Hematopoietic multipotent progenitor cell (in vitro differentiated cells): Measurements from ENCODE around the gene PLCG2. TPM values are rescaled to one million over a fixed set of nuclear protein-coding genes. Genes with fewer than 3 reads are reported as not detected.

Experiments used
- total RNA-seq: library from RNA; depleted of rRNA; stranded (reverse); fragments of >200 nt; gene quantifications from one replicate; pipeline ENCODE4 v1.2.3, GENCODE V29; 2012

Gene PLCG2
- total RNA-seq, 1 donor: 70.3 TPM

Other genes starting within 250 kb of the PLCG2 start
- 2.7 TPM for gene SDR42E1, start 232.2 kb downstream of the PLCG2 start, total RNA-seq